Measurements from ENCODE around the gene ANAPC10.
"Not testable (repeated sequence)": the region's sequence is repeated elsewhere in the genome, so short reads cannot be mapped to it uniquely, and the experiment has no call there.

ANAPC10 gene

GRCh38 chr4:145097821-145098674, at the start of gene ANAPC10, which contains the start of gene ABCE1:
Gene ANAPC10, minus strand, starts transcription at chr4:145098196. Its CDS starts 2,097 bp downstream, at chr4:145096099.
Gene ABCE1, plus strand, starts transcription at chr4:145098311. Its CDS starts 6,102 bp downstream, at chr4:145104413.
- peak; percentile 91 for FAIRE-seq

- not testable (repeated sequence) for FAIRE-seq
These were observed 38.2 kb upstream of the ANAPC10 start for GRCh38 chr4:145136219-145136618.

GRCh38 chr4:145132511-145133098, 34.6 kb upstream of the ANAPC10 start:
- no peak for FAIRE-seq

GRCh38 chr4:145131848-145132247, 33.9 kb upstream of the ANAPC10 start:
- FAIRE-seq, result no peak

- peak; percentile 21 for FAIRE-seq
These were observed 32.9 kb upstream of the ANAPC10 start for GRCh38 chr4:145130788-145131399.

GRCh38 chr4:145130130-145130529, 32.1 kb upstream of the ANAPC10 start:
- FAIRE-seq, result no peak

- no peak for FAIRE-seq
These were observed 27.4 kb upstream of the ANAPC10 start for GRCh38 chr4:145125396-145125795.

- no peak for FAIRE-seq
These were observed 10.1 kb upstream of the ANAPC10 start for GRCh38 chr4:145108128-145108527.

- FAIRE-seq, result no peak
These were observed 9.1 kb upstream of the ANAPC10 start for GRCh38 chr4:145107126-145107525.

GRCh38 chr4:145103496-145103895, 5.5 kb upstream of the ANAPC10 start:
- no peak for FAIRE-seq

GRCh38 chr4:145102619-145103018, 4.6 kb upstream of the ANAPC10 start:
- no peak for FAIRE-seq

GRCh38 chr4:145101091-145101490, 3.1 kb upstream of the ANAPC10 start:
- no peak for FAIRE-seq

- no peak for FAIRE-seq
These were observed 1.7 kb upstream of the ANAPC10 start for GRCh38 chr4:145099653-145100052.

- no peak for FAIRE-seq
These were observed 660 bp upstream of the ANAPC10 start for GRCh38 chr4:145098675-145099037.

GRCh38 chr4:145097331-145097820, 620 bp downstream of the ANAPC10 start:
- no peak for FAIRE-seq

- FAIRE-seq, result no peak
These were observed 4.4 kb downstream of the ANAPC10 start for GRCh38 chr4:145093638-145094037.

- FAIRE-seq, result no peak
These were observed 7.6 kb downstream of the ANAPC10 start for GRCh38 chr4:145090380-145090779.

- FAIRE-seq, result no peak
These were observed 13.9 kb downstream of the ANAPC10 start for GRCh38 chr4:145083891-145084605.

- no peak for FAIRE-seq
These were observed 16.2 kb downstream of the ANAPC10 start for GRCh38 chr4:145081756-145082155.

- FAIRE-seq, result no peak
These were observed 21.5 kb downstream of the ANAPC10 start for GRCh38 chr4:145076469-145076855.

- FAIRE-seq, result no peak
These were observed 22.1 kb downstream of the ANAPC10 start for GRCh38 chr4:145075742-145076468.

- FAIRE-seq, result no peak
These were observed 26.4 kb downstream of the ANAPC10 start for GRCh38 chr4:145071560-145071959.
